Epidermal melanocyte (primary cell): Measurements from ENCODE around the gene RASGEF1C.
"Not testable (repeated sequence)": the region's sequence is repeated elsewhere in the genome, so short reads cannot be mapped to it uniquely, and the experiment has no call there.

ENCODE experiments used
- DNase-seq: peaks from one replicate; pipeline ENCODE4 v3.0.0; 2011; ENCODE audit warnings: low spot score; ENCODE audit not compliant: insufficient read length

Gene RASGEF1C

DNA sequence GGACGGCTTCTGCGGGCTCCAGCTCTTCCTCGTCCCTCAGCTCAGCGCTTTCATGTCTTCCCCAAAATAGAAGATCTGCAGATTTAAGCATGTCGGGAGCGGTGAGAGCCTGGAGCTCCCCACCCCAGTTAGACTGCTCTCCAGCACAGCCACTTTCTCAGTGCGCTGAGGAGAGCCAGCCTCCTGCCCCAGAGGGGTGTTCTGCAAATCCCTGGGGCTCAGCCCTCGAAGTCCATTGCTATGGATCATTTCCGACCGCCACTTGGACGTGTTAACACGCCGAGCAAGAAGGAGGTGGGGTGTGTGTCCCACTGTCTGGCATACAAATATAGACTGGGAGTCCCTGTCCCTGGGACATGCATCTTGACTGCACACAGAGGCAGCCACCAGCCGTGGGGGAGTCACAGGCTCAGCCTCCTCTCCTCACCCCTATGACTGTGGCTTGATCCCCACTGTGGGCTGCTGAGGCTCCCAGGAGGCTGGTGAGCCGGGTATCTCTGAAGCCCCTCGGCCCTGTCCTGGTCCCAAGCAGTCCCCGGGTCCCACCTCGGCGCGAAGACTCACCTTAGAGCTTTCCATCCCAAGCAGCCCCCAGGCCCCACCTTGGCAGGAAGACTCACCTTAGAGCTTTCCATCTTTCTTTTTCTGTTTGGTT, 107.4 kb downstream of the RASGEF1C start:
- no peak for DNase-seq

- no peak for DNase-seq
These were observed 108.2 kb downstream of the RASGEF1C start for GRCh38 chr5:180100621-180101450.

GRCh38 chr5:180099733-180100611, 109.0 kb downstream of the RASGEF1C start:
- no peak for DNase-seq

- DNase-seq = no peak
These were observed 109.8 kb downstream of the RASGEF1C start for GRCh38 chr5:180098991-180099732.

DNA sequence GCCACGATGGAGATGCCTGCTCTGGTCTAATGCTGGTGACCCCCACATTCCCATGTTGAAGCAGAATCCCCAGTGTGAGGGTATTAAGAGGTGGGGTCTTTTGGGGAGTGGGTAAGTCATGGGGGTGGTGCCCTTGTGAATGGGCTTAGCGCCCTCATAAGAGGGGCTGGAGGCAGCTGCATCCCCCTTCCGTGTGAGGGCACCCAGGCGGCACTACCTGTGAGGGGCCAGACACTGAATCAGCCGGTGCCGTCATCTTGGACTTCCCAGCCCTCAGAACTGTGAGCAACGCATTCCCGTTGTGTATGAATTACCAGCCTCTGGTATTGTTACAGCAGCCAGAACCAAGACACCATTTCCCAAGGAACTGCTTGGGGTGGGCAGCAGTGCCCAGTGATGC, 110.5 kb downstream of the RASGEF1C start:
- DNase-seq = no peak

DNA sequence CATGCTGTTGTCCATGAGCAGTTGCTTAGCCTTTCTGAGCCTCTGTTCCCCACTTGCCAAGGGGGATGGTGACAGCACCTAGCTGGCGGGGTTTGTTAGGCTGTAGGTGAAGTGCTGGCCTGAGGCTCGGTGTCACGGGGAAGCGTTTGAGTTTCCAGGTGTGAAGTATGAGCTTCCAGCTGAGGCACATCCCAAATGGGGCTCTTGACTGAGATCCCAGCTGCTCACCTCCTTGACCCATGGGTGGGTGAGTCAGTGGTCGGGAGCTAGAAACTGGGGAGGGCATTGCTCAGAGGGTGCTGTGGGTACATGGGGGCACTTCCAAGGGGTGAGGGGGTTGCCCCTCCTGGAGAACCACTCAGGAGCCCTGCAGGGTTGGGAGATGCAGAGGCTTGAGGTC, 111.1 kb downstream of the RASGEF1C start:
- no peak for DNase-seq

DNA sequence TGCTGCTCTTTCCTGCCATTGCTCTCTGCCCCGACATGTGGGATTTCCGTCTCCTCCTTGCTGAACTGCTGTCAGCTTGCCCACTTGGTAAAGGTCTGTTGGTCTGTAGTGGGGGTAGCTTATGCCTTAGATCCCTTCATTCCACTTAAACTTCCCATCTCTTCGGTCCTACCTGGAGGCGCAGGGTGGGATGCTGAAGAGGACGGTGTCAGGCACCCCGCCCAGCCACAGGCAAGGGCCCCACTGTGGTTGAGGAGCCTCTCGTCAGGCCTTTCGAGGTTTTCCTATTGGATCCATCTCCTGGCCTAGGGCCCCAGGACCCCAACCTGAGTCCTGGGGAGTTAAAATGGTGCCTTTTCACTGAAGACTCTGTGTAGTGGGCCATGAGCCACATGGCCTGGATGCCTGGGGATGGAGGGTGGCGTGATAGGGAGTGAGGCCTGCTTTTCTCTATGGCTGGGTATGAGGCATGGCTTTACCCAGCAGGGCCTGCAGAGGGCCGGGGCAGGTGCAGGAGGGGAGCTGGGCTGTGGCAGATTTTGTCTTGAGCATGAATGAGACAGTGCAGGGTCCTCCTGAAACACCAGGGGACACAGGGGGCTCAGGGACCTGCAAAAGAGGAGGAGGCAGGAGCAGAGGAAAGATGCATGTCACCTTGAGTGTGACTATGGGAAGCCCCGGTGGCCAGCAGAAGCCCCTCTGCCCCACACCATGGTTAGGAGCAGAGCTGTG, 111.7 kb downstream of the RASGEF1C start:
- no peak for DNase-seq

DNA sequence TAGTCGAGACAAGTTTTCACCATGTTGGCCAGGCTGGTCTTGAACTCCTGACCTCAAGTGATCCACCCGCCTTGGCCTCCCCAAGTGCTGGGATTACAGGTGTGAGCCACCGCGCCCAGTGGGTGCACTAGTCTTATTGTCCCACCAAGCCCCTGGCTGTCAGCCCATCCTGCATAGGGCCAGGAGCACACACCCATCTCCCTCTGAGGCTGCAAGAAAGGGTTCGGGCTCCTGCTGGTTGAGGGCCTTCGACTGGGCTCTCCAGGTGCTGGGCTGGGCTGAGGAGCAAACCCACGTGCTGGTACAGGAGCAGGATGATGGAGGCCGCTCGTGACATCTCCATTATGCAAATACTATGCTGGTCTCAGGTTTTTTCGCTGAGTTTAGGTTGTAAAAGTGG, 112.4 kb downstream of the RASGEF1C start:
- no peak for DNase-seq

- DNase-seq = no peak
These were observed 113.5 kb downstream of the RASGEF1C start for GRCh38 chr5:180095545-180095944.

- DNase-seq = no peak
These were observed 115.2 kb downstream of the RASGEF1C start for GRCh38 chr5:180093651-180094382.

DNA sequence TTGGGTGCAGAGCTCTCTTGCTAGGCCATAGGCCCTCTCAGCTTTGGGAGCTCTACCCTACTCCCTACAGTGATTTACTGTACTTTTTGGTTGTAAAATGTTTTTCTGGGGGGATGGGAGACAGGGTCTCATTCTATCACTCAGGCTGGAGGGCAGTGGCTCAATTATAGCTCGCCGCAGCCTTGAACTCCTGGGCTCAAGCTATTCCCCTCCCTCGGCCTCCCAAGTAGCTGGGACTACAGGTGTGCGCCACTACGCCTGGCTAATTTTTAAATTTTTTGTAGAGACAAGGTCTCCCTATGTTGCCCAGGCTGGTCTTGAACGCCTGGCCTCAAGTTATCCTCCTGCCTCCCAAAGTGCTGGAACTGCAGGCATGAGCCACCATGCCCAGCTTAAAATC, 115.8 kb downstream of the RASGEF1C start:
- DNase-seq = no peak

GRCh38 chr5:180090769-180091546, 118.1 kb downstream of the RASGEF1C start:
- no peak for DNase-seq

GRCh38 chr5:180090098-180090768, 118.8 kb downstream of the RASGEF1C start:
- peak; percentile 33 for DNase-seq

GRCh38 chr5:180089628-180090027, 119.4 kb downstream of the RASGEF1C start:
- not testable (repeated sequence) for DNase-seq

DNA sequence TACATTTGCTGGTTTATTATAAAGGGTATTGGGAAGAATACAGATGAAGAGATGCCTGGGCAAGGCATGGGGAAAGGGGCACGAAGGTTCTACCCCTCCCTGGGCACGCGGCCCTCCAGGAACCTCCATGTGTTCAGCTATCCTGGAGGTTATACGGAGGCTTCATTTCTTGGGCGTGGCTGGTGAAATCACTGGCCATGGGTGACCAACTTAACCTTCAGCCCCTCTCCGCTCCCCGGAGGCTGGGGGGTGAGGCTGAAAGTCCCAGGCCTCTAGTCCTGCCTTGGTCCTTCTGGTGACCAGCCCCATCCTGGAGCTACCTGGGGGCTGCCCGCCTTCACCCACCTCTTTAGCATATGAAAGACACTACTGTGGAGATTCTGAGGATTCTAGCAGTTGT, 120.5 kb downstream of the RASGEF1C start:
- DNase-seq = no peak

GRCh38 chr5:180086816-180087399, 122.1 kb downstream of the RASGEF1C start:
- no peak for DNase-seq

- DNase-seq = no peak
These were observed 123.2 kb downstream of the RASGEF1C start for GRCh38 chr5:180085837-180086236.
